HepG2 (cell line): Measurements from ENCODE around the gene PWP1. TPM values are rescaled to one million over a fixed set of nuclear protein-coding genes. Genes with fewer than 3 reads are reported as not detected.

Experiments
- ATAC-seq: fragments of 200-7000 bp; cut with Tn5 transposase; 3 replicates; pipeline ENCODE4 v1.9.1; 2020; ENCODE audit warnings: mild to moderate bottlenecking, moderate library complexity
- BruUV-seq: library from RNA; stranded (reverse); fragments of 400-500 nt; replicated peaks from 2 replicates; lab custom pipeline; 2021; lab: Mats Ljungman, UMichigan
- CTCF ChIA-PET: fragments of 300-600 bp; formaldehyde crosslinking; extraction: SDS; loops from one replicate; lab custom pipeline; 2021; ENCODE audit warnings: low total read pairs, inconsistent platforms, low intra/inter-chr PET ratio; lab: Yijun Ruan, JAX
- POLR2A ChIA-PET: fragments of 350-600 bp; sonication (Branson Sonifier 250); formaldehyde crosslinking; loops from one replicate; lab custom pipeline; 2020; ENCODE audit warnings: antibody characterized with exemption, inconsistent platforms; lab: Yijun Ruan, JAX
- DNase-seq: peaks from one replicate; pipeline ENCODE4 v3.0.0-alpha.2; 2015; ENCODE audit warnings: low spot score
- FAIRE-seq: peaks from 3 replicates; lab custom pipeline; 2011; peaks lifted over from hg19 to GRCh38; lab: Jason Lieb, UNC
- H2AFZ ChIP-seq: one replicate; pipeline ENCODE4 v1.6.1; 2011; ENCODE audit warnings: low read length, inconsistent platforms
- H3K27ac ChIP-seq: fragments of 300-600 bp; 3 replicates; pipeline ENCODE4 v1.8.0; 2011; ENCODE audit warnings: mixed run types, mild to moderate bottlenecking, mixed read lengths, low read length, inconsistent platforms; ENCODE audit not compliant: insufficient read depth; ENCODE audit errors: extremely low read length
- H3K27me3 ChIP-seq, 2 experiments: fragments of 200-600 bp in 1 of 2; 2 replicates in 1 of 2; 3 replicates in 1 of 2; pipeline versions ENCODE4 v1.6.0 to v1.8.0; 2011; ENCODE audit warnings: low read length in 2 of 2, mild to moderate bottlenecking in 2 of 2, moderate library complexity in 2 of 2, inconsistent platforms in 1 of 2; ENCODE audit not compliant: insufficient read depth in 2 of 2, control insufficient read depth in 1 of 2
- H3K36me3 ChIP-seq, 2 experiments: fragments of 200-600 bp in 1 of 2; replicated peaks in 1 of 2; 2 replicates in 1 of 2; 3 replicates in 1 of 2; pipeline versions ENCODE4 v1.5.1 to v1.8.0; 2011; ENCODE audit warnings: low read length in 2 of 2, inconsistent platforms in 1 of 2; ENCODE audit not compliant: insufficient read depth in 2 of 2, control insufficient read depth in 1 of 2
- H3K4me1 ChIP-seq: 2 replicates; pipeline ENCODE4 v1.5.1; 2012; ENCODE audit warnings: low read length, inconsistent platforms; ENCODE audit not compliant: insufficient read depth
- H3K4me2 ChIP-seq: 2 replicates; pipeline ENCODE4 v1.6.0; 2011; ENCODE audit warnings: low read depth, low read length, inconsistent platforms
- H3K4me3 ChIP-seq, 3 experiments: fragments of 200-600 bp in 1 of 3; sonication (generic), shearing (Covaris generic) in 1 of 3; replicated peaks in 1 of 3; 2 replicates each; pipeline ENCODE4 v1.5.1; 2011 to 2016; ENCODE audit warnings: low read length in 3 of 3, inconsistent platforms in 2 of 3, low read depth in 2 of 3, mild to moderate bottlenecking in 2 of 3, control low read depth in 1 of 3, mixed read lengths in 1 of 3; ENCODE audit not compliant: insufficient read depth in 1 of 3
- H3K79me2 ChIP-seq: one replicate; pipeline ENCODE4 v1.6.1; 2011; ENCODE audit warnings: low read length, inconsistent platforms; ENCODE audit not compliant: insufficient read depth
- H3K9ac ChIP-seq: 2 replicates; pipeline ENCODE4 v1.6.0; 2011; ENCODE audit warnings: mild to moderate bottlenecking, low read depth, low read length, inconsistent platforms; ENCODE audit not compliant: insufficient read depth
- H3K9me3 ChIP-seq: 2 replicates; pipeline ENCODE4 v1.5.1; 2012; ENCODE audit warnings: mild to moderate bottlenecking, low read length
- H4K20me1 ChIP-seq: 2 replicates; pipeline ENCODE4 v1.6.0; 2011; ENCODE audit warnings: inconsistent platforms, mild to moderate bottlenecking, low read length, moderate library complexity; ENCODE audit not compliant: insufficient read depth
- ARNTL ChIP-seq: sonication (generic); formaldehyde crosslinking; IDR thresholded peaks from 2 replicates; pipeline ENCODE4 v1.4.0; 2020; ENCODE audit warnings: mild to moderate bottlenecking, missing genetic modification reagents
- CBX5 ChIP-seq: sonication (generic); formaldehyde crosslinking; IDR thresholded peaks from 2 replicates; pipeline ENCODE4 v1.4.0; 2020; ENCODE audit warnings: missing genetic modification reagents, borderline replicate concordance
- FIP1L1 ChIP-seq: fragments of 200-400 bp; formaldehyde crosslinking; IDR thresholded peaks from 2 replicates; pipeline ENCODE4 v1.6.1; 2018; ENCODE audit warnings: low read depth, mild to moderate bottlenecking, low read length, moderate library complexity, borderline replicate concordance; ENCODE audit not compliant: insufficient read depth
- HDAC1 ChIP-seq: sonication (generic); formaldehyde crosslinking; IDR thresholded peaks from 2 replicates; pipeline ENCODE4 v1.5.1; 2020; ENCODE audit warnings: mild to moderate bottlenecking, missing genetic modification reagents
- HDAC2 ChIP-seq: sonication (generic); formaldehyde crosslinking; IDR thresholded peaks from 2 replicates; pipeline ENCODE4 v1.4.0; 2020; ENCODE audit warnings: missing genetic modification reagents
- KDM5A ChIP-seq: fragments of 200-600 bp; sonication (generic); IDR thresholded peaks from 2 replicates; pipeline ENCODE4 v1.7.0; 2018; ENCODE audit warnings: antibody characterized with exemption, mild to moderate bottlenecking, low read length, borderline replicate concordance
- KLF11 ChIP-seq: IDR thresholded peaks from 2 replicates; pipeline ENCODE4 v1.6.1; 2016; ENCODE audit warnings: missing compliant biosample characterization
- RORA ChIP-seq: sonication (generic); formaldehyde crosslinking; IDR thresholded peaks from 2 replicates; pipeline ENCODE4 v1.5.0; 2020; ENCODE audit warnings: mild to moderate bottlenecking, missing genetic modification reagents, moderate library complexity
- TSC22D2 ChIP-seq: sonication (generic); formaldehyde crosslinking; IDR thresholded peaks from 2 replicates; pipeline ENCODE4 v1.5.1; 2020; ENCODE audit warnings: missing genetic modification reagents, mild to moderate bottlenecking, borderline replicate concordance
- U2AF1 ChIP-seq: fragments of 200-400 bp; formaldehyde crosslinking; optimal IDR thresholded peaks from 2 replicates; pipeline ENCODE3; 2017; ENCODE audit warnings: mild to moderate bottlenecking, low read depth, low read length
- ZBTB3 ChIP-seq: sonication (generic); formaldehyde crosslinking; IDR thresholded peaks from 2 replicates; pipeline ENCODE4 v1.4.0; 2020; ENCODE audit warnings: low read depth, mild to moderate bottlenecking, moderate library complexity, missing genetic modification reagents, borderline replicate concordance
- ZNF17 ChIP-seq: sonication (generic); formaldehyde crosslinking; IDR thresholded peaks from 2 replicates; pipeline ENCODE4 v1.5.0; 2020; ENCODE audit warnings: mild to moderate bottlenecking, missing genetic modification reagents
- ZNF20 ChIP-seq: sonication (generic); formaldehyde crosslinking; IDR thresholded peaks from 2 replicates; pipeline ENCODE4 v1.4.0; 2020; ENCODE audit warnings: mild to moderate bottlenecking, moderate library complexity, missing genetic modification reagents
- ZNF737 ChIP-seq: sonication (generic); formaldehyde crosslinking; IDR thresholded peaks from 2 replicates; pipeline ENCODE4 v1.5.0; 2020; ENCODE audit warnings: missing genetic modification reagents, mild to moderate bottlenecking, borderline replicate concordance
- WGBS: methylation state at CpG from one replicate; pipeline ENCODE4 v1.1.6; 2017; ENCODE audit warnings: low lambda C conversion rate; 5-methylcytosine and 5-hydroxymethylcytosine counted together
- in situ Hi-C: cut with HindIII; loops from 2 replicates; pipeline ENCODE4 v1.10.0; 2017; ENCODE audit warnings: low pct_unique_long_range_greater_than_20kb; ENCODE audit not compliant: extremely low pct_ligation_motif_present
- intact Hi-C: fragments of 100-400 bp; cut with micrococcal nuclease; formaldehyde crosslinking; loops from one replicate; pipeline ENCODE4 v1.10.0; 2022; ENCODE audit not compliant: unreplicated experiment
- polyA plus RNA-seq, 8 experiments: library from polyadenylated mRNA; depleted of rRNA in 3 of 8; stranded (reverse) in 7 of 8; unstranded in 1 of 8; fragments of >200 nt; fragmentation: Illumina TruSeq in 4 of 8; extraction: Trizol in 4 of 8; gene quantifications; 2 replicates each; pipeline versions ENCODE4 v1.2.1 to v1.2.3, GENCODE V29; 2011 to 2016; ENCODE audit warnings: low read depth in 4 of 8, missing spikeins in 1 of 8, mixed read lengths in 1 of 8; ENCODE audit not compliant: insufficient read depth in 1 of 8
- total RNA-seq, 5 experiments: library from RNA; depleted of rRNA; stranded (reverse); fragments of >200 nt; fragmentation: Illumina TruSeq; extraction: Trizol; gene quantifications; 2 replicates each; pipeline ENCODE4 v1.2.3, GENCODE V29; 2016; ENCODE audit warnings: low read depth in 1 of 5

Gene PWP1
- total and polyA plus RNA-seq, 2 of the 13 experiments (the other 11 are each of a cell fraction or from before 2014, with no cell fraction given) = 65.9 to 70.2 TPM

- FAIRE-seq (no peak), DNase-seq (no peak), ATAC-seq (no peak)
- no peak overlapping the region for H3K4me3 ChIP-seq
- H3K27ac ChIP-seq = no peak overlapping the region
- TF ChIP-seq ZNF737 = no peak
- TF ChIP-seq KDM5A = no peak
- TF ChIP-seq HDAC2 (CRISPR knock-in tag) = no peak
- TF ChIP-seq ZNF17 (CRISPR knock-in tag) = no peak
- no peak for TF ChIP-seq U2AF1
- no peak for TF ChIP-seq FIP1L1
- TF ChIP-seq RORA (CRISPR knock-in tag) = no peak
- TF ChIP-seq ZNF20 (CRISPR knock-in tag) = no peak
- TF ChIP-seq CBX5 = no peak
- no peak for TF ChIP-seq TSC22D2 (CRISPR knock-in tag)
- no peak for TF ChIP-seq ARNTL (CRISPR knock-in tag)
- TF ChIP-seq KLF11 (CRISPR knock-in tag) = no peak
- no peak for TF ChIP-seq HDAC1 (CRISPR knock-in tag)
- TF ChIP-seq ZBTB3 = no peak
- H3K4me1 ChIP-seq = no peaks in the 10 kb centered on the region
- no TSS peak for BruUV-seq
- no peaks in the 10 kb centered on the region for H3K9me3 ChIP-seq
- WGBS = 80% methylated on average over 8 of the region's 11 CpGs
- no peaks in the 10 kb centered on the region for H3K79me2 ChIP-seq
- no peak overlapping the region for H2AFZ ChIP-seq
- ChIA-PET CTCF (no interaction called here), POLR2A (no interaction called here)
- in situ Hi-C loops (no loop called here), intact Hi-C loops (no loop called here)
- peaks cover 0 to 2% of the 10 kb centered on the region in 2 experiments; a peak in 1 of 5 replicates for H3K36me3 ChIP-seq
- H4K20me1 ChIP-seq = no peaks in the 10 kb centered on the region
- no peak overlapping the region for H3K4me2 ChIP-seq
- H3K27me3 ChIP-seq = no peaks in the 10 kb centered on the region; a peak in 1 of 5 replicates
- no peak overlapping the region for H3K9ac ChIP-seq
Measured at GRCh38 chr12:107651571-107652449, 33.8 kb upstream of the PWP1 start.
